HepG2 (cell line): ENCODE measurements around the gene KCNQ1OT1. TPM values are rescaled to one million over a fixed set of nuclear protein-coding genes. Genes with fewer than 3 reads are reported as not detected.
A peak's percentile ranks its signal among the peaks of the same experiment; 100 is the strongest.

Experiments
- ATAC-seq: fragments of 200-7000 bp; cut with Tn5 transposase; 3 replicates; pipeline ENCODE4 v1.9.1; 2020; ENCODE audit warnings: mild to moderate bottlenecking, moderate library complexity
- BruUV-seq: library from RNA; stranded (reverse); fragments of 400-500 nt; replicated peaks from 2 replicates; lab custom pipeline; 2021; lab: Mats Ljungman, UMichigan
- CTCF ChIA-PET: fragments of 300-600 bp; formaldehyde crosslinking; extraction: SDS; loops from one replicate; lab custom pipeline; 2021; ENCODE audit warnings: low total read pairs, inconsistent platforms, low intra/inter-chr PET ratio; lab: Yijun Ruan, JAX
- POLR2A ChIA-PET: fragments of 350-600 bp; sonication (Branson Sonifier 250); formaldehyde crosslinking; loops from one replicate; lab custom pipeline; 2020; ENCODE audit warnings: antibody characterized with exemption, inconsistent platforms; lab: Yijun Ruan, JAX
- DNase-seq: peaks from one replicate; pipeline ENCODE4 v3.0.0-alpha.2; 2015; ENCODE audit warnings: low spot score
- FAIRE-seq: peaks from 3 replicates; lab custom pipeline; 2011; peaks lifted over from hg19 to GRCh38; lab: Jason Lieb, UNC
- H2AFZ ChIP-seq: one replicate; pipeline ENCODE4 v1.6.1; 2011; ENCODE audit warnings: low read length, inconsistent platforms
- H3K27ac ChIP-seq: fragments of 300-600 bp; 3 replicates; pipeline ENCODE4 v1.8.0; 2011; ENCODE audit warnings: mixed run types, mild to moderate bottlenecking, mixed read lengths, low read length, inconsistent platforms; ENCODE audit not compliant: insufficient read depth; ENCODE audit errors: extremely low read length
- H3K27me3 ChIP-seq, 2 experiments: fragments of 200-600 bp in 1 of 2; 2 replicates in 1 of 2; 3 replicates in 1 of 2; pipeline versions ENCODE4 v1.6.0 to v1.8.0; 2011; ENCODE audit warnings: low read length in 2 of 2, mild to moderate bottlenecking in 2 of 2, moderate library complexity in 2 of 2, inconsistent platforms in 1 of 2; ENCODE audit not compliant: insufficient read depth in 2 of 2, control insufficient read depth in 1 of 2
- H3K36me3 ChIP-seq, 2 experiments: fragments of 200-600 bp in 1 of 2; replicated peaks in 1 of 2; 2 replicates in 1 of 2; 3 replicates in 1 of 2; pipeline versions ENCODE4 v1.5.1 to v1.8.0; 2011; ENCODE audit warnings: low read length in 2 of 2, inconsistent platforms in 1 of 2; ENCODE audit not compliant: insufficient read depth in 2 of 2, control insufficient read depth in 1 of 2
- H3K4me1 ChIP-seq: 2 replicates; pipeline ENCODE4 v1.5.1; 2012; ENCODE audit warnings: low read length, inconsistent platforms; ENCODE audit not compliant: insufficient read depth
- H3K4me2 ChIP-seq: 2 replicates; pipeline ENCODE4 v1.6.0; 2011; ENCODE audit warnings: low read depth, low read length, inconsistent platforms
- H3K4me3 ChIP-seq, 3 experiments: fragments of 200-600 bp in 1 of 3; sonication (generic), shearing (Covaris generic) in 1 of 3; replicated peaks in 1 of 3; 2 replicates each; pipeline ENCODE4 v1.5.1; 2011 to 2016; ENCODE audit warnings: low read length in 3 of 3, inconsistent platforms in 2 of 3, low read depth in 2 of 3, mild to moderate bottlenecking in 2 of 3, control low read depth in 1 of 3, mixed read lengths in 1 of 3; ENCODE audit not compliant: insufficient read depth in 1 of 3
- H3K79me2 ChIP-seq: one replicate; pipeline ENCODE4 v1.6.1; 2011; ENCODE audit warnings: low read length, inconsistent platforms; ENCODE audit not compliant: insufficient read depth
- H3K9ac ChIP-seq: 2 replicates; pipeline ENCODE4 v1.6.0; 2011; ENCODE audit warnings: mild to moderate bottlenecking, low read depth, low read length, inconsistent platforms; ENCODE audit not compliant: insufficient read depth
- H3K9me3 ChIP-seq: 2 replicates; pipeline ENCODE4 v1.5.1; 2012; ENCODE audit warnings: mild to moderate bottlenecking, low read length
- H4K20me1 ChIP-seq: 2 replicates; pipeline ENCODE4 v1.6.0; 2011; ENCODE audit warnings: inconsistent platforms, mild to moderate bottlenecking, low read length, moderate library complexity; ENCODE audit not compliant: insufficient read depth
- HNF4G ChIP-seq, 2 experiments: sonication (generic) in 1 of 2; formaldehyde crosslinking in 1 of 2; IDR thresholded peaks; 2 replicates each; pipeline versions ENCODE4 v1.4.0 to v1.6.1; 2011 to 2020; ENCODE audit warnings: borderline replicate concordance in 2 of 2, low read depth in 2 of 2, mild to moderate bottlenecking in 2 of 2, low read length in 1 of 2, missing genetic modification reagents in 1 of 2, moderate library complexity in 1 of 2
- JUNB ChIP-seq: sonication (generic); formaldehyde crosslinking; IDR thresholded peaks from 2 replicates; pipeline ENCODE4 v1.8.0; 2022; ENCODE audit warnings: missing genetic modification reagents, mild to moderate bottlenecking, borderline replicate concordance
- RBM22 ChIP-seq: fragments of 200-400 bp; formaldehyde crosslinking; optimal IDR thresholded peaks from 2 replicates; pipeline ENCODE3; 2017; ENCODE audit warnings: mild to moderate bottlenecking, low read length, moderate library complexity
- RXRB ChIP-seq: IDR thresholded peaks from 2 replicates; pipeline ENCODE4 v1.6.1; 2016; ENCODE audit warnings: borderline replicate concordance, missing genetic modification reagents, missing compliant biosample characterization
- WGBS: methylation state at CpG from one replicate; pipeline ENCODE4 v1.1.6; 2017; ENCODE audit warnings: low lambda C conversion rate; 5-methylcytosine and 5-hydroxymethylcytosine counted together
- in situ Hi-C: cut with HindIII; loops from 2 replicates; pipeline ENCODE4 v1.10.0; 2017; ENCODE audit warnings: low pct_unique_long_range_greater_than_20kb; ENCODE audit not compliant: extremely low pct_ligation_motif_present
- intact Hi-C: fragments of 100-400 bp; cut with micrococcal nuclease; formaldehyde crosslinking; loops from one replicate; pipeline ENCODE4 v1.10.0; 2022; ENCODE audit not compliant: unreplicated experiment
- polyA plus RNA-seq, 8 experiments: library from polyadenylated mRNA; depleted of rRNA in 3 of 8; stranded (reverse) in 7 of 8; unstranded in 1 of 8; fragments of >200 nt; fragmentation: Illumina TruSeq in 4 of 8; extraction: Trizol in 4 of 8; gene quantifications; 2 replicates each; pipeline versions ENCODE4 v1.2.1 to v1.2.3, GENCODE V29; 2011 to 2016; ENCODE audit warnings: low read depth in 4 of 8, missing spikeins in 1 of 8, mixed read lengths in 1 of 8; ENCODE audit not compliant: insufficient read depth in 1 of 8
- total RNA-seq, 5 experiments: library from RNA; depleted of rRNA; stranded (reverse); fragments of >200 nt; fragmentation: Illumina TruSeq; extraction: Trizol; gene quantifications; 2 replicates each; pipeline ENCODE4 v1.2.3, GENCODE V29; 2016; ENCODE audit warnings: low read depth in 1 of 5
- TF ChIP-seq, protein P1 (sequence below), 2 experiments: sonication (generic) in 1 of 2; formaldehyde crosslinking in 1 of 2; IDR thresholded peaks; 2 replicates each; pipeline versions ENCODE4 v1.4.0 to v1.6.1; 2016 to 2020; ENCODE audit warnings: borderline replicate concordance in 1 of 2, low read depth in 1 of 2, mild to moderate bottlenecking in 1 of 2, missing genetic modification reagents in 1 of 2
- TF ChIP-seq, protein P2 (sequence below): conservative IDR thresholded peaks from 2 replicates; pipeline ENCODE4 v1.6.1; 2018; ENCODE audit warnings: missing genetic modification reagents

KCNQ1OT1 gene
- total and polyA plus RNA-seq, 2 of the 13 experiments (the other 11 are each of a cell fraction or from before 2014, with no cell fraction given), result 1.3 to 18.9 TPM

DNA sequence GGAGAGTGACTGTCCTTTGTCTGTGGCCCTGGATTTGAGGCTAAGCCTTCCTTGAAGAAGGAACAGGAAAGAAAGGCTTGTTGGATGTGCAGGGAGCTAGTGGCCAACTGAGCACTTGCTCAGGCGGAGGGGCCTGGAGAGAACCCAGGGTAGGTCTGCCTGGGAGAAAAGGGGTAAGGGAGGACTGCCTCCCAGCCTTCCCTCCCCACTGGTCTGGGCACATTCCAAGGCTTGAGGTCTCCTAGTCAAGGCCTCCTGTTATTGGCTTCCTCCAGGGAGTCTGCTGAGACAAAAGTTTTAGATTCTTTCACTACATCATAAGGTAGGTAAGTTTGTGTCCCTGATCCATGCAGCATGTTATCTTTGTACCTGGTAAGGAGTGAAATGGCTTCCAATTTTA lies 15.2 kb downstream of the KCNQ1OT1 start:
- in situ Hi-C loops (no loop called here), intact Hi-C loops (no loop called here)
- TF ChIP-seq RXRB (CRISPR knock-in tag) (no peak), HNF4G (IDR thresholded peaks at IDR 0.05; ENCODE audit: borderline replicate concordance, low read depth, low read length) (no peak), HNF4G (CRISPR knock-in tag; IDR thresholded peaks at IDR 0.05; ENCODE audit: borderline replicate concordance, low read depth) (no peak), JUNB (CRISPR knock-in tag) (no peak), RBM22 (peak; percentile 39)
- TF ChIP-seq, protein P1, sequence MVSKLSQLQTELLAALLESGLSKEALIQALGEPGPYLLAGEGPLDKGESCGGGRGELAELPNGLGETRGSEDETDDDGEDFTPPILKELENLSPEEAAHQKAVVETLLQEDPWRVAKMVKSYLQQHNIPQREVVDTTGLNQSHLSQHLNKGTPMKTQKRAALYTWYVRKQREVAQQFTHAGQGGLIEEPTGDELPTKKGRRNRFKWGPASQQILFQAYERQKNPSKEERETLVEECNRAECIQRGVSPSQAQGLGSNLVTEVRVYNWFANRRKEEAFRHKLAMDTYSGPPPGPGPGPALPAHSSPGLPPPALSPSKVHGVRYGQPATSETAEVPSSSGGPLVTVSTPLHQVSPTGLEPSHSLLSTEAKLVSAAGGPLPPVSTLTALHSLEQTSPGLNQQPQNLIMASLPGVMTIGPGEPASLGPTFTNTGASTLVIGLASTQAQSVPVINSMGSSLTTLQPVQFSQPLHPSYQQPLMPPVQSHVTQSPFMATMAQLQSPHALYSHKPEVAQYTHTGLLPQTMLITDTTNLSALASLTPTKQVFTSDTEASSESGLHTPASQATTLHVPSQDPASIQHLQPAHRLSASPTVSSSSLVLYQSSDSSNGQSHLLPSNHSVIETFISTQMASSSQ (IDR thresholded peaks at IDR 0.05; ENCODE audit: low read depth), result no peak
- TF ChIP-seq, protein P1 (CRISPR knock-in tag; IDR thresholded peaks at IDR 0.05; ENCODE audit: borderline replicate concordance), result no peak
- TF ChIP-seq, protein P2, sequence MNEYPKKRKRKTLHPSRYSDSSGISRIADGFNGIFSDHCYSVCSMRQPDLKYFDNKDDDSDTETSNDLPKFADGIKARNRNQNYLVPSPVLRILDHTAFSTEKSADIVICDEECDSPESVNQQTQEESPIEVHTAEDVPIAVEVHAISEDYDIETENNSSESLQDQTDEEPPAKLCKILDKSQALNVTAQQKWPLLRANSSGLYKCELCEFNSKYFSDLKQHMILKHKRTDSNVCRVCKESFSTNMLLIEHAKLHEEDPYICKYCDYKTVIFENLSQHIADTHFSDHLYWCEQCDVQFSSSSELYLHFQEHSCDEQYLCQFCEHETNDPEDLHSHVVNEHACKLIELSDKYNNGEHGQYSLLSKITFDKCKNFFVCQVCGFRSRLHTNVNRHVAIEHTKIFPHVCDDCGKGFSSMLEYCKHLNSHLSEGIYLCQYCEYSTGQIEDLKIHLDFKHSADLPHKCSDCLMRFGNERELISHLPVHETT (CRISPR knock-in tag), result no peak
- CTCF ChIA-PET, result no interaction called here
- ATAC-seq (no peak), FAIRE-seq (no peak), DNase-seq (no peak)
- Histone ChIP-seq H3K9ac (no peak overlapping the region), H3K79me2 (peaks cover 100% of the 10 kb centered on the region), H3K27ac (no peak overlapping the region), H3K36me3 (peaks cover 52 to 87% of the 10 kb centered on the region in 2 experiments), H3K4me3 (no peak overlapping the region), H4K20me1 (peaks cover 100% of the 10 kb centered on the region), H3K4me1 (peaks cover 95% of the 10 kb centered on the region), H2AFZ (no peak overlapping the region), H3K4me2 (no peak overlapping the region), H3K9me3 (no peaks in the 10 kb centered on the region), H3K27me3 (no peaks in the 10 kb centered on the region)
- BruUV-seq, result TSS peak; percentile 3
- POLR2A ChIA-PET, result interaction anchor here (1.7 kb wide), 1 partner anchor 16 kb away, joined by 5 read pairs; no protein-coding TSS in a partner anchor
- 100% methylated on average over 1 of the region's 1 CpG for WGBS
